NCI-H146 (cell line): ENCODE data around the gene SEMA4A.

Experiments used
- DNase-seq: peaks from one replicate; lab custom pipeline; 2025; lab: John Stamatoyannopoulos, UW

SEMA4A gene

GRCh38 chr1:156135930-156136871 is 17.2 kb upstream of the SEMA4A start:
- DNase-seq: no peak

DNA sequence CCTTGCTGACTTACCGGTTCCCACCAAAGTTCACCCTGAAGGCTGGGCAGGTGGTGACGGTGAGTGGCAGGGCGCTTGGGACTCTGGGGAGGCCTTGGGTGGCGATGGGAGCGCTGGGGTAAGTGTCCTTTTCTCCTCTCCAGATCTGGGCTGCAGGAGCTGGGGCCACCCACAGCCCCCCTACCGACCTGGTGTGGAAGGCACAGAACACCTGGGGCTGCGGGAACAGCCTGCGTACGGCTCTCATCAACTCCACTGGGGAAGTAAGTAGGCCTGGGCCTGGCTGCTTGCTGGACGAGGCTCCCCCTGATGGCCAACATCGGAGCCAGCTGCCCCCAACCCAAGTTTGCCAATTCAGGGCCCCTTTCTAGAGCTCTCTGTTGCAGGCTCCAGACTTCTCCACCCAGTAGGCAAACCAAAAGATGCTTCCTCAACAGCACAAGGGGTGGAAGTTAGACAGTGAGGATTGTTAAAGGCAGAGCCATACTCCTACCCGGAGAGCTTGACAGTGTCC is 16.4 kb upstream of the SEMA4A start:
- no peak for DNase-seq

DNA sequence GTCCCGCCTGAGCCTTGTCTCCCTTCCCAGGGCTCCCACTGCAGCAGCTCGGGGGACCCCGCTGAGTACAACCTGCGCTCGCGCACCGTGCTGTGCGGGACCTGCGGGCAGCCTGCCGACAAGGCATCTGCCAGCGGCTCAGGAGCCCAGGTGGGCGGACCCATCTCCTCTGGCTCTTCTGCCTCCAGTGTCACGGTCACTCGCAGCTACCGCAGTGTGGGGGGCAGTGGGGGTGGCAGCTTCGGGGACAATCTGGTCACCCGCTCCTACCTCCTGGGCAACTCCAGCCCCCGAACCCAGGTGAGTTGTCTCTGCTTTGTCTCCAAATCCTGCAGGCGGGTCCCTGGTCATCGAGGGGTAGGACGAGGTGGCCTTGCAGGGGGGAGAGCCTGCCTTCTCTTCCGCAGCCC is 14.9 kb upstream of the SEMA4A start:
- no peak for DNase-seq

DNA sequence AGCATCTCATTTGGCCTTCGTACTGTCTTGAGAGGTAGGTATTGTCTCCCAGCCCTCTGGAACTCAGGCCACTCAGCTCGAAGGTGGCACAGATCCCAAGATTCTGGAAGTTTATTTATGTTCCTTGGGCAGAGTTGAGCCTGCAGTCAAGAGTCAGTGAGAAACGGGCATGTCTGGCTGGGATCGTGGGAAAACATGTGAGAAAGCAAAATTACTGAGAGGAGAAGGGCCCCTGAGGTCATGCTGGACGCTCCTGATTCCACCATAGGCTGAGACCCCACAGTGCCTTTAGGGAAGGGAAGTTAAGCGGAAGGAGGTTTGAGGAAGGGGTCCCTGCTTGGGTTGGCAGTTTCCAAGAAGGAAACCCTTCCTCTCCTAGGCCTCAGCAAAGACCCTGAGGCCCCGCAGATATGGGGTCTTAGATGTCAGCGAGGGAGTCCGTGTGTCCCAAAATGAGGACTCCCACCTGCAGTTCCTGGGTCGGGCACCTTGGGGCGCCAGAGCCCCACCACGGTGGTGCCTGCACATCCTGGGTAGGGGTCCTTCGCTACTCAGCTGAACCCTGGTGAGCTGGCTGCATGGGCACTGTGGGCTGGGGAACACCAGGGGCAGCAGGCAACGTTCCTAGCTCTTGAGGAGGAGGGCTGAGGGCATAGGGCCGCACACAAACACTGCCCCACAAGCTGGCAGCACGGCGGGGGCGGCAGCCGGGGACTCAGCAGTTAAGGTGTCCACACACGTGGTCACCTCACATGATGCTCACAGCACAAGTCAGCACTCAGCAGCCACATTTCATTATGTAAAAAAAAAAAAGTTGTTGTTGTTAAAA is 12.3 kb upstream of the SEMA4A start:
- DNase-seq: no peak

DNA sequence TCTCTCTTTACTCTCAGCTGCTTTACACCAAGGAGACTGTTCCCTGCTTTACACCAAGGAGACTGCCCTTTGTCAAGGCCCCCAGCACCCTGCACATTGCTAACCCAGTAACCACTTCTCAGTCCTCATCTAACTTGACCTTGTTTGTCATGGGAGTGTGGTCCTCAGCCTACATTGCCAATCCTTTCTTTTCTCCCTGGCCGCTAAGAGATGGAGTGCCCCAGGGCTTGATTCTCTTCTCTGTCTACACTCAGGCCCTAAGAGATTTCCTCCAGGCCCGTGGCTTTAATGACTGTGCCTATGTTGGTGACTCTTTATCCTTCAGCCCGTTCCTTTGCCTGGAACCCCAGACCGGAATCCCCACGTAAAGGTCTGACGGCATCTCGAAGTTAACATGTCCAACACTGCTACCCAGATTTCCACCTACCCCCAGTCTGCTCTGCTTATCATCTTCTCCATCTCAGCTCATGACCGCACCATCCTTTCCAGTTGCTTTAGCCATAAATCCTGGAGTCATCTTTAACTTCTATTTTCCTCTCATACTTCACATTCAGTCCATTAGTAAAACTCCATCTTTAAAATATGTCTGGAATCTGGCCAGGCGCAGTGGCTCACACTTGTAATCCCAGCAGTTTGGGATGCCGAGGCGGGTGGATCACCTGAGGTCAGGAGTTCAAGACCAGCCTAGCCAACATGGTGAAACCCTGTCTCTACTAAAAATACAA is 9.5 kb upstream of the SEMA4A start:
- no peak for DNase-seq

DNA sequence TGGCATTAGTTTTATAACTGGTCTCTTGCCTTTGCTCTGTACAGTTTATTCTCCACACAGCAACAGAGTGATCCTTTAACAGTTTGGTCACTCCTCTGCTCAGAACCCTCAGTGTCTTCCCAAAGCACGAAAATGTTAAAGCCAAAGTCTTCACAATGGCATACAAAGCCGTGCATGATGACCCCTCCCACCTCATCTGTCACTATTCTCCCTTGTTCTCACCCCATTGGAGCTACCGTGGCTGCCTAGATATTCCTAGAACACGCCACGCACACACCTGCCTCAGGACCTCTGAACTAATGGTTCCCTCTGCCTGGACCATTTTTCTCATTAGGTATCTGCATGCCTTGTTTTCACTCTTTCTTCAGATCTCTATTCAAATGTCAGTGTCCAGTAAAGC is 8.6 kb upstream of the SEMA4A start:
- no peak for DNase-seq

- no peak for DNase-seq
Observed at GRCh38 chr1:156145650-156146019, 7.8 kb upstream of the SEMA4A start.

GRCh38 chr1:156146020-156146768 is 7.2 kb upstream of the SEMA4A start:
- DNase-seq: peak; percentile 71

- no peak for DNase-seq
Observed at GRCh38 chr1:156146769-156147405, 6.5 kb upstream of the SEMA4A start.

DNA sequence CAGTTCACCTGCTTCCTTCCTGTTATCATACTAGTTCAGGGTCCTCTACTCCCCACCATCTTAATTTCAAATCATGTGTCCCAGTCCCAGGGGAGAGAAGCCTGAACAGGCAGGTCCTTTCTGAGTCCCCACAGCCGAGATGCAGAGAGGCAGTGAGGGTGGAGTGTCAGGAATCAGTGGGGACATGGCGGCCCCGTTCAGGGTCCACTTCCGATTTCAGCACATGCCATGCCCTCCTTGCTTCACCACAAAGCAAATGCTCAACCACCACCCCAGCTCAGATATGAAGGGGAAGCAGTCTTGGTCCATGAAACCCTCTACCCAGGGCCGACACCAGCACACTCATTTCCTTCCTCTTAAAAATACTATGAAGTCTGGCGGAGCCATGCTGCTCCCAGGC is 5.2 kb upstream of the SEMA4A start:
- no peak for DNase-seq

GRCh38 chr1:156149374-156150332 is 3.7 kb upstream of the SEMA4A start:
- DNase-seq: no peak

DNA sequence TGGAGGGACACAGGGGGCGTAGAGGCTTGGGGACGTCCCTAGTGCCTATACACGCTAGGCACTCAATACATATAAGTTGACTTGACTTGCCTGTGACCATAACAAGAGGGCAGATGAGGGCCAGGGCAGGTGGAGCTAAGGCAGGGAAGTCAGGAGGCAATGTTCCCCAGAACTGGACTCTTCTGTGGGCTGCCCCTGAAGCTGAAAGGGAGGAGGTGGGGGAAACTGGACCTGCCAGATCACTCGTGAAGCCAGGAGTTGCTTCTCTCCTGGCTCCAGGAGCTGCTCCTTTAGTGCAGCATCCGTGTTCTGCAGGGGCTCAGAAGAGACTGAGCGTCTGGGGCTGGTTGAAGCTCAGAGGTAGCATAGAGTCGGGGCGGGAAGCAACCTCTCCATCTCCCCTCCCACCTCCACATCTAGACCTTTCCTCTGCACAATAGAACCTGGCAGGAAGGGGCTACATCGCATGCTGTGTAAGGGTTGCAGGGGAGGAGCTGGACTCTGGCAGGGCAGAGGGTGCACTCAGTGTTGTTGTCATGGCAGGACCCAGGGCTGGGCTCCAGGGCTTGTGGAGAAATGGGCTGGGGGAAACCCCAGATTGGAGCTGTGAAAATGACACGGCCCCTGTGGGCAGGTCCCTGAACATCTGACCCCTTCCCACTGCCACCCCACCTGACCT is 2.9 kb upstream of the SEMA4A start:
- no peak for DNase-seq

- DNase-seq: no peak
Observed at GRCh38 chr1:156151093-156151688, 2.2 kb upstream of the SEMA4A start.

GRCh38 chr1:156152628-156153027 is 757 bp upstream of the SEMA4A start:
- DNase-seq: no peak

DNA sequence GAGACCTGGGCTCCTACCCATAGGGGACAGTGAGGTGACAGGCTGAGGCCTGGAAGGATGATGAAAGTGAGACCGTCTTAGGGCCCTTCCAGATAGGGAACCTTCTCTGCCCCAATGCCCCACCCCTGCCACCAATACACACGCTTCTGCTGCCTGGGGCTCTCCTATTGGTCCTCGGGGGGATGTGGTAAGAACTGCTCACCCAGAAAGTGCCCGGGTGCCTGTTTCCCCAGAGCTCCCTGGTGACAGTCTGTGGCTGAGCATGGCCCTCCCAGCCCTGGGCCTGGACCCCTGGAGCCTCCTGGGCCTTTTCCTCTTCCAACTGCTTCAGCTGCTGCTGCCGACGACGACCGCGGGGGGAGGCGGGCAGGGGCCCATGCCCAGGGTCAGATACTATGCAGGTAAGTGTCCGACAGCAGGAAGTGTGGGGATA is 948 bp downstream of the SEMA4A start:
- no peak for DNase-seq

GRCh38 chr1:156155756-156156510 is 2.5 kb downstream of the SEMA4A start:
- no peak for DNase-seq

- no peak for DNase-seq
Observed at GRCh38 chr1:156157506-156157905, 4.1 kb downstream of the SEMA4A start.

DNA sequence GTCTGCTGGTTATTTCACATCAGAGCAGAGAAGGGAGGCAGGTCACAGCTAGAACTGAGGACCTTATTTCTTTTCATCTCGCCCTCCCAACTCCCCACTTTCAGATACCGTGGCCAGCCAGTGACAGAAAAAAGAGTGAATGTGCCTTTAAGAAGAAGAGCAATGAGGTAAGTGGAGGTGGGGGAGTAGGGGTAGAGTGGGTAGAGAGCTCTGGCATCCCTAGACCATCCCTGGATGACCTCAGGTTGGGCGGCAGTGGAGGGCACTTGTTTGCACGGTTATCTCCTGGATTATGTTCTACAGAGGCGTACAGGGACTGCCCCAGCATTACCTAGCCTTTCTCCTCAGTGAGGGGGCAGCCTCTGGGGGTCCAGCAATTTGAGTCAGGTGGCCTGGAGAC is 4.6 kb downstream of the SEMA4A start:
- no peak for DNase-seq
